ENCODE results near the gene KLLN.
A peak's percentile ranks its signal among the peaks of the same experiment; 100 is the strongest.

The KLLN gene

DNA sequence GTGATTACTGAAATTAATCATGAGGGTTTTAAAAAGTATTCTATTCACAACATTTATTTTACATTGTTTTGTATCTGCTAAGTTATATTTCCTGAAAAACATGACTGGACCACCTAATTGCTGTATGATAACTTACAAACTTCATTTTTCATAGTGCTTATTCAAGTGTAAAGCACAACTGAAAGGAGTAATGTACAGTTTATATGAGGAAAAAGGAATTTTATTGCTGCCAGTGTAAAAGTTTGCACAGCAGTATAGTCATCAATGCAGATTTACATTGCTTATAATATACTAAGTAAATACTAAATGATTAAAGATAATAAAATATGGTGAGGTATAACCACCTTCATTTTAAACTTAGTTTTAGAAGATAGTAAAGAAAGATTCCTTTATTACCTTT is 4.1 kb upstream of the KLLN start:
- no peak for DNase-seq (ENCODE audit: low read depth in 1 of 2, low spot score in 1 of 2)
- Histone ChIP-seq H3K27ac (replicated peaks) (peak overlapping the region; percentile 66), H3K27me3 (ENCODE audit: insufficient read depth, poor library complexity, severe bottlenecking) (no peaks in the 10 kb centered on the region), H3K4me3 (replicated peaks; ENCODE audit: insufficient read depth, low read length) (peak overlapping the region; percentile 86)
- TF ChIP-seq, protein P1, sequence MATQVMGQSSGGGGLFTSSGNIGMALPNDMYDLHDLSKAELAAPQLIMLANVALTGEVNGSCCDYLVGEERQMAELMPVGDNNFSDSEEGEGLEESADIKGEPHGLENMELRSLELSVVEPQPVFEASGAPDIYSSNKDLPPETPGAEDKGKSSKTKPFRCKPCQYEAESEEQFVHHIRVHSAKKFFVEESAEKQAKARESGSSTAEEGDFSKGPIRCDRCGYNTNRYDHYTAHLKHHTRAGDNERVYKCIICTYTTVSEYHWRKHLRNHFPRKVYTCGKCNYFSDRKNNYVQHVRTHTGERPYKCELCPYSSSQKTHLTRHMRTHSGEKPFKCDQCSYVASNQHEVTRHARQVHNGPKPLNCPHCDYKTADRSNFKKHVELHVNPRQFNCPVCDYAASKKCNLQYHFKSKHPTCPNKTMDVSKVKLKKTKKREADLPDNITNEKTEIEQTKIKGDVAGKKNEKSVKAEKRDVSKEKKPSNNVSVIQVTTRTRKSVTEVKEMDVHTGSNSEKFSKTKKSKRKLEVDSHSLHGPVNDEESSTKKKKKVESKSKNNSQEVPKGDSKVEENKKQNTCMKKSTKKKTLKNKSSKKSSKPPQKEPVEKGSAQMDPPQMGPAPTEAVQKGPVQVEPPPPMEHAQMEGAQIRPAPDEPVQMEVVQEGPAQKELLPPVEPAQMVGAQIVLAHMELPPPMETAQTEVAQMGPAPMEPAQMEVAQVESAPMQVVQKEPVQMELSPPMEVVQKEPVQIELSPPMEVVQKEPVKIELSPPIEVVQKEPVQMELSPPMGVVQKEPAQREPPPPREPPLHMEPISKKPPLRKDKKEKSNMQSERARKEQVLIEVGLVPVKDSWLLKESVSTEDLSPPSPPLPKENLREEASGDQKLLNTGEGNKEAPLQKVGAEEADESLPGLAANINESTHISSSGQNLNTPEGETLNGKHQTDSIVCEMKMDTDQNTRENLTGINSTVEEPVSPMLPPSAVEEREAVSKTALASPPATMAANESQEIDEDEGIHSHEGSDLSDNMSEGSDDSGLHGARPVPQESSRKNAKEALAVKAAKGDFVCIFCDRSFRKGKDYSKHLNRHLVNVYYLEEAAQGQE (IDR thresholded peaks at IDR 0.05; ENCODE audit: insufficient replicate concordance, low read depth), result no peak
- TF ChIP-seq, protein P2, sequence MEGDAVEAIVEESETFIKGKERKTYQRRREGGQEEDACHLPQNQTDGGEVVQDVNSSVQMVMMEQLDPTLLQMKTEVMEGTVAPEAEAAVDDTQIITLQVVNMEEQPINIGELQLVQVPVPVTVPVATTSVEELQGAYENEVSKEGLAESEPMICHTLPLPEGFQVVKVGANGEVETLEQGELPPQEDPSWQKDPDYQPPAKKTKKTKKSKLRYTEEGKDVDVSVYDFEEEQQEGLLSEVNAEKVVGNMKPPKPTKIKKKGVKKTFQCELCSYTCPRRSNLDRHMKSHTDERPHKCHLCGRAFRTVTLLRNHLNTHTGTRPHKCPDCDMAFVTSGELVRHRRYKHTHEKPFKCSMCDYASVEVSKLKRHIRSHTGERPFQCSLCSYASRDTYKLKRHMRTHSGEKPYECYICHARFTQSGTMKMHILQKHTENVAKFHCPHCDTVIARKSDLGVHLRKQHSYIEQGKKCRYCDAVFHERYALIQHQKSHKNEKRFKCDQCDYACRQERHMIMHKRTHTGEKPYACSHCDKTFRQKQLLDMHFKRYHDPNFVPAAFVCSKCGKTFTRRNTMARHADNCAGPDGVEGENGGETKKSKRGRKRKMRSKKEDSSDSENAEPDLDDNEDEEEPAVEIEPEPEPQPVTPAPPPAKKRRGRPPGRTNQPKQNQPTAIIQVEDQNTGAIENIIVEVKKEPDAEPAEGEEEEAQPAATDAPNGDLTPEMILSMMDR (IDR thresholded peaks at IDR 0.05; ENCODE audit: insufficient read depth, low read length), result no peak
- TF ChIP-seq SPI1 (IDR thresholded peaks at IDR 0.05; ENCODE audit: borderline replicate concordance, low read depth) (no peak), GABPA (IDR thresholded peaks at IDR 0.05; ENCODE audit: low read depth) (no peak), POLR2AphosphoS5 (IDR thresholded peaks at IDR 0.05; ENCODE audit: low read depth) (no peak)

DNA sequence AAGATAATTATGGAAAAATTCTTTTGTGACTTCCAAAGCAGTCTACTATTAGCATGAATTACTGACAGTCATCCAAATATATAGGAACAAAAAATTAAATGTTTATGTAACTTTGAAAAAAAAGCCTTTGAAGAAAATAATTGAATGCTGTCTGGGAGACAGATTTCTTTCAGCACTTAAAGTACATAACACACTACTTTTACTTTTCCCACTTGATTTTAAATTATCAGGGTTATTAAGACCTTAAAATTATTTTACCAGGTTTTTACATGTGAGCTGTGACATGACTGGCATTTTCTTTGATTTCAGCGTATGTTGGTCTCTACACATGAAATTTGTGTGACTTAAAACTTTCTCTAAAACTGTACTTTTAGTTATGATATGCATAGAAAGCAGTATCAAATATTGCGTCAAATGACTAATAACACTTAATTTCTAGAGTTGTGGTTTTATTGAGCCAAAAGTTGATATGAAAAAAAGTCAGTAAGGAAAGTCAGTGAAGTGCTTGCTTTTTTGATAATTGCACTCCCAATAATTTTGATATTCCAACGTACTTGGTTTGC is 3.2 kb upstream of the KLLN start:
- no peak for DNase-seq (ENCODE audit: low read depth in 1 of 2, low spot score in 1 of 2)
- peak overlapping the region; percentile 86 for H3K4me3 ChIP-seq (replicated peaks; ENCODE audit: insufficient read depth, low read length)
- no peaks in the 10 kb centered on the region for H3K27me3 ChIP-seq (ENCODE audit: insufficient read depth, poor library complexity, severe bottlenecking)
- TF ChIP-seq, protein P2 (IDR thresholded peaks at IDR 0.05; ENCODE audit: insufficient read depth, low read length), result no peak
- no peak for TF ChIP-seq POLR2AphosphoS5 (IDR thresholded peaks at IDR 0.05; ENCODE audit: low read depth)
- TF ChIP-seq, protein P1 (IDR thresholded peaks at IDR 0.05; ENCODE audit: insufficient replicate concordance, low read depth), result no peak
- TF ChIP-seq SPI1 (IDR thresholded peaks at IDR 0.05; ENCODE audit: borderline replicate concordance, low read depth), result no peak
- peak overlapping the region; percentile 66 for H3K27ac ChIP-seq (replicated peaks)

DNA sequence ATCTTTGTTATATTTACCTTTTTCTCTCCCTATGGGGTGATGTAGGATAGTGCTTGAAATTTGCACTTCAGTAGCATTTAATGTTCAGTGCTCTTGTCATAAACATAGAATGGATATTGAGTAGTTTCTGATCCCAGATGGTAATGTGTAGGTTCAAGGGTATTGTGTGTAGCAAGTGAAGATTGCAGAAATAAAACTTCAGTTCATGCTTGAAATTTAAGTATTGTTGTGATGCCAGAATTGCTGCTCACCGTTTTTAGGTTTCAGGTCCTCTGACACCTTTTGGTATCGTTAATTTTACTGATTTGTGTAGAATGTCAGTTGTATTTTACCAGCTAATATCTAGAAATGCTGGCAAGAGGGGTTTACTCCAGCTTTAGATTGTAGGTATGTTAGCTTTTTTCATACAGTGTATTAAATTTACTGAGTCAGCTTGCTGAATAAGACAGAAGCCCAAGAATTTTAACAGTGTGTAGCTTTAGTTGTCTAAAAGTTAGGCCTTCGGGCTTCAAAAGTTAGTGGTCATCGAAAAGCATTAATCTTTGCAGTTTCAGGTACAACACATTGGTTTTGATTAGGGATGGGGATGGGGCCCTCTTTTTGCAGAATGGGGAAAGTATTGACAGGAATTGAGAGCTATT is 2.0 kb upstream of the KLLN start:
- TF ChIP-seq SPI1 (IDR thresholded peaks at IDR 0.05; ENCODE audit: borderline replicate concordance, low read depth) (no peak), POLR2AphosphoS5 (IDR thresholded peaks at IDR 0.05; ENCODE audit: low read depth) (no peak), GABPA (IDR thresholded peaks at IDR 0.05; ENCODE audit: low read depth) (no peak)
- TF ChIP-seq, protein P2 (IDR thresholded peaks at IDR 0.05; ENCODE audit: insufficient read depth, low read length), result no peak
- TF ChIP-seq, protein P1 (IDR thresholded peaks at IDR 0.05; ENCODE audit: insufficient replicate concordance, low read depth), result no peak
- no peak for DNase-seq (ENCODE audit: low read depth in 1 of 2, low spot score in 1 of 2)
- no peaks in the 10 kb centered on the region for H3K27me3 ChIP-seq (ENCODE audit: insufficient read depth, poor library complexity, severe bottlenecking)
- peak overlapping the region; percentile 66 for H3K27ac ChIP-seq (replicated peaks)
- peak overlapping the region; percentile 86 for H3K4me3 ChIP-seq (replicated peaks; ENCODE audit: insufficient read depth, low read length)
